ENCODE results near the gene ALPL.

Gene ALPL

DNA sequence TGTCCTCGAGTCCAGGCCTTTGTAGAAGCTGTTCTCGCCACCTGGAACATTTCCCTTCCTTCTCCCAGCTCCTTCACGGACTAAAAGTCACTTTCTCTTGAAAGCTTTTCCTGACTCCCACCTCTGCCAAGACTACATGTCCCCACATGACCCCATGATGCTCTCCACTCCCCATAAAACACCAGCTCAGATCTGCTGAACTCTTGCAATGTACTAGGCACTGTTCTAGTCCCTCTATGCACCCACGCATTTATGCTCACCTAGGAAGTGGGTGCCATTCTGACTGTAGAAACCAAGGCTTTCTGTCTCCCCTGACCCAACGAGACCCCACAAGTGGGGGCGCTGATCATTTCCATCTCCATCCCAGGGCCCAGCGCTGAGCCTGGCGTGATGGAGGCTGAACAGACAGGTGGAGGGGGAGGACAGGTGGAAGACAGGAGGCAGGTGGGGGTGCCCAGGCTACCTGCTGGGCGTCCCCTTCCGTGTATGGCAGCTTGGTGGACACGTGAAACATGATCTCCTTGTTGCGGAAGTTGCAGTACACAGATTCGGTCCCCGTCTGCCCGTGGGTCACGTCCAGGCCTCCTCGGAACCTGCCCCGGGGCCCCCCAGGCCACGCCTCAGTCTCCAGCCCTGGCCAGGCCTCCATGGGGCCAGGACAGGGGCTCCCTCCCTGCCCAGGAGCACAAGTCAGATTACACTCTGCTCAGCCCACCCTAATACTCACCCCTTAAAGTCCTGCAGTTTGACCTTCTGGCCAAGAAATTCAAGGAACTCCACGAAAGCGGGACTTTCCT lies 102.0 kb downstream of the ALPL start:
- H3K27me3 ChIP-seq (ENCODE audit: control insufficient read depth in 1 of 2, insufficient read depth in 2 of 2, low read length in 2 of 2), result no peaks in the 10 kb centered on the region
- no peaks in the 10 kb centered on the region for H3K36me3 ChIP-seq (ENCODE audit: control insufficient read depth in 2 of 2, insufficient read depth in 2 of 2, low read length in 2 of 2)
- H3K27ac ChIP-seq (ENCODE audit: low read length), result no peak overlapping the region

DNA sequence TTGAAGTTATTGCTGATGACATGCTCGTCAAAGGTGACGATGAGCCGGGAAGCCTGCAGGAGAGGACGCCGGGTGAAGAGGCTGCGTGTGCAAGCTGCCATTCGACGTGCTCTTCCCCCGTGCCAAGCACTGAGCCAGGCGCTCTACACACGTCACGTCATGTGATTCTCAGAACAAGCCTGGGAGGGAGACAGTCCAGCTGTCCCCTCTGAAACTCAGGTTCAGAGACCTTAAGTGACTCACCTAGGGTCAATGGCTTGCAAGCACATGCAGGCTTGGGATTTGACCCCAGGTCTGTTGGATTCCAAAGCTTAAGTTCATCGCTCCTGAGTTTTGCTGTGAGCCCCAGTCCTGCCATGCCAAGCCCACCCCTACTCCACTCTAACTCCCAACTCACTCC lies 102.8 kb downstream of the ALPL start:
- H3K36me3 ChIP-seq (ENCODE audit: control insufficient read depth in 2 of 2, insufficient read depth in 2 of 2, low read length in 2 of 2), result no peaks in the 10 kb centered on the region
- H3K27ac ChIP-seq (ENCODE audit: low read length), result no peak overlapping the region
- H3K27me3 ChIP-seq (ENCODE audit: control insufficient read depth in 1 of 2, insufficient read depth in 2 of 2, low read length in 2 of 2), result no peaks in the 10 kb centered on the region
- H3K4me1 ChIP-seq (ENCODE audit: control insufficient read depth, insufficient read depth, low read length), result peaks cover 2% of the 10 kb centered on the region
- H3K4me3 ChIP-seq (ENCODE audit: low read length in 2 of 2), result no peak overlapping the region
- H3K9ac ChIP-seq (ENCODE audit: low read length in 2 of 2), result no peak overlapping the region
- H3K9me3 ChIP-seq (ENCODE audit: control insufficient read depth in 2 of 2, low read length in 2 of 2), result no peaks in the 10 kb centered on the region

More for the DNA sequence above, 102.0 kb downstream of the ALPL start:
- Histone ChIP-seq H3K4me1 (ENCODE audit: control insufficient read depth, insufficient read depth, low read length) (peaks cover 2% of the 10 kb centered on the region), H3K9ac (ENCODE audit: low read length in 2 of 2) (no peak overlapping the region), H3K9me3 (ENCODE audit: control insufficient read depth in 2 of 2, low read length in 2 of 2) (no peaks in the 10 kb centered on the region), H3K4me3 (ENCODE audit: low read length in 2 of 2) (no peak overlapping the region)

DNA sequence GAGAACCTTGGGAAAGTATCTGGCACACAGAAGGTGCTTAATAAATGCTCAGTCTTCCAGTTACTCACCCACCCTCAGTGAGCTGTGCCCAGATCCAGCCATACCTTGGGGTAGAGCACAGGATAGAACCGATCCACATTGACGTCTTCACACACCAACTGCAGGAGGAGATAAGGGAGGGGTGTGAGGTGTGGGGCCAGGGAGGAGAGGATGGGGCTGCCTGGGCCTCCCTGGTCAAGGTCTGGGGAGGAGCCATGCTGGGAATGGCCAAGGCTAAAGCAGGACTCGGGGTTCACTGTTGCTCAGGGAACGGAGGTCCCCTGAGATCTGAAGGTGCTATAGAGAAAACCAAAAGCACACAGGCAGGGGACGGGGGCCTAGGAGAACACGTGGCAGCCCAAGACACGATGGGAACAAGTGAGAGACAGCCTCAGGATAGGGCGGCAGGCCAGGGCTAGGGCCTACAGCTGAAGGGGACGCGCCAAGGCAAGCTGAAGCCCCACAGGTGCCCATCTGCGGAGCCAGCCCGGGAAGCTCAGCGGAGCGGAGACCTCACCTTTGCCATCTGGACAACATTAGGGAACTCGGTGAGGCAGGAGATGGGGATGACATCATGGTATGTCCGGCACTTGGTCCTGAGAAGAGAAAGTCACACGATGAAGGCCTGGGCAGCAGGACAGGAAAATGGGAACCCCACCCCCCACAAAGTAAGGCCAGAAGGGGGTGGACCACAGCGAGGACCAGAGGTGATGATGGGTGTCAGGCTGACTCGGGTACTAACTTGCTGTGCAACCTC lies 104.0 kb downstream of the ALPL start:
- H3K9me3 ChIP-seq (ENCODE audit: control insufficient read depth in 2 of 2, low read length in 2 of 2), result no peaks in the 10 kb centered on the region
- H3K27ac ChIP-seq (ENCODE audit: low read length), result no peak overlapping the region
- no peaks in the 10 kb centered on the region for H3K36me3 ChIP-seq (ENCODE audit: control insufficient read depth in 2 of 2, insufficient read depth in 2 of 2, low read length in 2 of 2)
- H3K4me1 ChIP-seq (ENCODE audit: control insufficient read depth, insufficient read depth, low read length), result no peaks in the 10 kb centered on the region
- H3K27me3 ChIP-seq (ENCODE audit: control insufficient read depth in 1 of 2, insufficient read depth in 2 of 2, low read length in 2 of 2), result no peaks in the 10 kb centered on the region
- H3K4me3 ChIP-seq (ENCODE audit: low read length in 2 of 2), result no peak overlapping the region
- no peak overlapping the region for H3K9ac ChIP-seq (ENCODE audit: low read length in 2 of 2)

DNA sequence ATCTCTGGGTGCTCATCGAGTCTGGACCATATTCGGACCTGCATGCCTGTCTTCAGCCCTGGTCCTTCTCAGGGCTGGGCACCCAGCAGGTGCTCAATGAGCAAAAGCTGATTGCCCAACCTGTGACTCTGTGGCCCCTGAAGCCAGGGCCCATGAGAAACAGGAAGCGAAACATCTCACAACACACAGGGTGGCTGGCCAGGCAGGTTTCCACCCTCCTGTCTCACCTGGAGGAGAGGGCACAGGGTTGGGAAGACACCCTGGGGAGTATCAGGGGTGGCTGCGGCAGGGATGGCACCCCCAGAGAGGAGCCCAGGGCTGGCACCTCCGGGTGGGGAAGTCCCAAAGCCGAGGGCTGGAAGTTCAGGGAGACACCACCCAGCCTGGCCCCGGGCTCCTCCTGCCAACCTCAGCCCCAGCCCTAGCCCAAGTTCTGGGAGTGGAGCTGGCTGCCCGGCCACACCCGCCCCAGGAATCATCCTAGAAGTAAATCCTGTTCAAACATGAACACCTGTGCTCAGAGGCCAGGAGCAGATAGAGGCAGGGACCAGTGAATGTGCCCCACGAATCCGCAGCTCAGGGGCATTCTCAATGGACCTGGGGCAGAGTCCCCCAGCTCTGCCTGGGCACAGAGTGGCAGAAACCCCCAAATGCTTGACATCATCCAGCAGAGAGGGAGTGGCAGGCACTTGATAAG lies 105.3 kb downstream of the ALPL start:
- Histone ChIP-seq H3K27me3 (ENCODE audit: control insufficient read depth in 1 of 2, insufficient read depth in 2 of 2, low read length in 2 of 2) (no peaks in the 10 kb centered on the region), H3K9ac (ENCODE audit: low read length in 2 of 2) (no peak overlapping the region), H3K4me1 (ENCODE audit: control insufficient read depth, insufficient read depth, low read length) (no peaks in the 10 kb centered on the region), H3K36me3 (ENCODE audit: control insufficient read depth in 2 of 2, insufficient read depth in 2 of 2, low read length in 2 of 2) (no peaks in the 10 kb centered on the region), H3K9me3 (ENCODE audit: control insufficient read depth in 2 of 2, low read length in 2 of 2) (no peaks in the 10 kb centered on the region), H3K27ac (ENCODE audit: low read length) (no peak overlapping the region), H3K4me3 (ENCODE audit: low read length in 2 of 2) (no peak overlapping the region)

DNA sequence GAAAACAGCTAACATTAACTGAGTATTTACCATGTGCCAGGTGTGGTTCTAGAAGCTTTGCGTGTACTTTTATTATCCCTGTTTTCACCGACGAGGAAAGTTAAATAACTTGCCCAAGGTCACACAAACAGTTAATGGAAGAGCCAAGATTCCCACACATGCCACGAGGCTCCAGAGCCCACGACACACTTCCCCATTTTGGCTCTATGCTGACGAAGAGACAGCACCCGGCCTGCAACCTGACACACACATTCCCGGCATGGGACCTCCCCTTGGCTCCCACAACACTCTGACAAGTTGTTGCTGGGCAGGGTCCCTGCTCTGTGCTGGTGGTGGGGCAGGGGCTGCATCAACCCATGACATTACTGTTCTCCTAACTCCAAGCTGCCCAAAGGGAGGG lies 107.1 kb downstream of the ALPL start:
- Histone ChIP-seq H3K27ac (ENCODE audit: low read length) (no peak overlapping the region), H3K9me3 (ENCODE audit: control insufficient read depth in 2 of 2, low read length in 2 of 2) (no peaks in the 10 kb centered on the region), H3K4me3 (ENCODE audit: low read length in 2 of 2) (no peak overlapping the region), H3K4me1 (ENCODE audit: control insufficient read depth, insufficient read depth, low read length) (no peaks in the 10 kb centered on the region), H3K9ac (ENCODE audit: low read length in 2 of 2) (no peak overlapping the region), H3K27me3 (ENCODE audit: control insufficient read depth in 1 of 2, insufficient read depth in 2 of 2, low read length in 2 of 2) (peaks cover 0 to 3% of the 10 kb centered on the region in 2 donors), H3K36me3 (ENCODE audit: control insufficient read depth in 2 of 2, insufficient read depth in 2 of 2, low read length in 2 of 2) (no peaks in the 10 kb centered on the region)

DNA sequence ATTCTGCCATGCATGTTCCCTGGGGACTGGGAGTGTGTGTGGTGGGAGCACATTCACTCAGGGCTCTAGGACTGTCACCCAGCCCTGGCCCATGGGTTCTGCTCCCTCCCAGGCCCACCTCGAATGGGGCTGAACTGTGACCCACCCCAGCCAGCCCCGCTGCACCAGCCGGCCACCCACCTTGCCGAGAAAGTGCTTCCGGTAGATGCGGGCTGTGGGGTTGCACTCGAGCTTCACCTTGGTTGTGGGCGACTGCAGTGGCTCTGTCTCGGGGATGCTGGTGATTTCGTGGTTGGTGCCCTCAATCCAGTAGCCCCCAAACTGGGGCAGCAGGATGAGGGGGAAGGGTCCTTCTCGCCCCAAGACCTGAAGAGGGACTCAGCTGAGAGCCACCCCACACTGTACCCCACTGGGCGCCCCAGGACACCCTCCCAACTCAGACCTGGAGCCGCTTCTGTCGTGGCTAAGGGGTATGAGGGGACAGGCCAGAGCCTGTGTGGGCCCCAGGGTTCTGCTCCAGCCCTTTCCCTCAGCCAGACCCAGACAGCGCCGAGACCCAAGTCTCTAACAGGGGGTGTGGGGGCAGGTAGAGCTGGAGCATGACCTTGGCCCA lies 108.0 kb downstream of the ALPL start:
- Histone ChIP-seq H3K36me3 (ENCODE audit: control insufficient read depth in 2 of 2, insufficient read depth in 2 of 2, low read length in 2 of 2) (no peaks in the 10 kb centered on the region), H3K27ac (ENCODE audit: low read length) (no peak overlapping the region), H3K4me1 (ENCODE audit: control insufficient read depth, insufficient read depth, low read length) (no peaks in the 10 kb centered on the region), H3K9ac (ENCODE audit: low read length in 2 of 2) (no peak overlapping the region), H3K9me3 (ENCODE audit: control insufficient read depth in 2 of 2, low read length in 2 of 2) (no peaks in the 10 kb centered on the region), H3K27me3 (ENCODE audit: control insufficient read depth in 1 of 2, insufficient read depth in 2 of 2, low read length in 2 of 2) (peaks cover 0 to 8% of the 10 kb centered on the region in 2 donors), H3K4me3 (ENCODE audit: low read length in 2 of 2) (no peak overlapping the region)

DNA sequence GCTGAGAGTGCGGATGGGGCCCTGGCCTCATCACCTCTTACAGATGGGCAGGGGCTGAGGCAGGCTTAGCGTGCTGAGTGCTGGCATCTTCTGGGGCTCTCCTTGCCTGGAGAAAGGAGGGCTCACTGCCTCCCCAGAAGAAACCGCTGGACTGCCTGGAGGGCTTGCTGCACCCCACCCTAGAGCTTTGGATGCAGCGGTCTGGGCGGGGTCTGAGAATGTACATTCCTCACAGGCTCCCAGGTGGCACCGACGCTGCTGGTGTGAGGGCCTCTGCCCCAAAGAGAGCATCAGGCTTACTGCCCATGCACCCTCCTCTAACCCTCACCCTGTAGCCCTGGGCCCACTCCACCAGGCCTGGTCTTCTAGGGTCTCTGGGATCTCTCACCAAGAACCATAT lies 108.8 kb downstream of the ALPL start:
- no peaks in the 10 kb centered on the region for H3K4me1 ChIP-seq (ENCODE audit: control insufficient read depth, insufficient read depth, low read length)
- H3K36me3 ChIP-seq (ENCODE audit: control insufficient read depth in 2 of 2, insufficient read depth in 2 of 2, low read length in 2 of 2), result no peaks in the 10 kb centered on the region
- H3K9me3 ChIP-seq (ENCODE audit: control insufficient read depth in 2 of 2, low read length in 2 of 2), result no peaks in the 10 kb centered on the region
- no peak overlapping the region for H3K9ac ChIP-seq (ENCODE audit: low read length in 2 of 2)
- no peak overlapping the region for H3K4me3 ChIP-seq (ENCODE audit: low read length in 2 of 2)
- peaks cover 5 to 13% of the 10 kb centered on the region in 2 donors for H3K27me3 ChIP-seq (ENCODE audit: control insufficient read depth in 1 of 2, insufficient read depth in 2 of 2, low read length in 2 of 2)
- H3K27ac ChIP-seq (ENCODE audit: low read length), result no peak overlapping the region

DNA sequence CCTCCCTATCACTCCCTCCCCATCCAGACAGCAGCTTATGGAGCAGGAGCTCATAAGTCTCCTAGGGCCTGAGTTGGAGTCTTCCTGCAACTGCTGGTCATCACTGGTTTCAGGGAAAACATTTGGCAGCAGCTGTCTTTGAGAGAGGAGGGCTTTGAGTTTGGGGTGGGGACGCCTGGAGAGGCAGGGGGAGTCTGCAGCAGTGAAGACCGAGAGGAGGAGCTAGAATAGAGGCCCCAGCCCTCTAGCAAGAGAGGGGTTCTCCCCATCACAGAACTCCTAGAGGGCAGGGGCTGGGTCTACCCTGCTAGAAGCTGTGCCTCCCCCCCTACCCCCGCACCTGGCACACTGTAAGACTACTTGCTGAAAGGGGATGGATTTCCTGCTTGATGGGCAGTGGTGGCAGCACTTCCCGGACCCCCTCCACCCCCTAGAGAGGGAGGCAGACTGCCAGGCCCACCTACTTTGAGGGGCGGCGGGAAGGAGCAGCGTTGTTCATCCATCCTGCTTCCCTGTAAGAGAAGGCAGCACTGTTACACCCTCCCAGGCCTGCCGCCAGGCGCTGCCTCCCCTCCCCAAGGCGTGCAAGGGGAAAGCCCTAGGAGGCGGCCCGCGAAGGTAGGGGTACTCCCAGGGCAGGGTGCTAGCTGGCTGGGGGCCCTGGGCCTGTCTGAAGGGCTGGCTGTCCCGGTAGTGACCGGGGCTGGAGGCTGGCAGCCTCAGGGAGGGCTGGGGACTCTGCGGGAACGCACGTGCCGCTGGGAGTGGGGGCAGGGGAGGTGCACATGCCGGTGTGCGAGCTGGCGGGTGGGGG lies 109.5 kb downstream of the ALPL start:
- no peaks in the 10 kb centered on the region for H3K9me3 ChIP-seq (ENCODE audit: control insufficient read depth in 2 of 2, low read length in 2 of 2)
- H3K4me3 ChIP-seq (ENCODE audit: low read length in 2 of 2), result no peak overlapping the region
- peaks cover 13 to 20% of the 10 kb centered on the region in 2 donors for H3K27me3 ChIP-seq (ENCODE audit: control insufficient read depth in 1 of 2, insufficient read depth in 2 of 2, low read length in 2 of 2)
- no peaks in the 10 kb centered on the region for H3K4me1 ChIP-seq (ENCODE audit: control insufficient read depth, insufficient read depth, low read length)
- no peak overlapping the region for H3K9ac ChIP-seq (ENCODE audit: low read length in 2 of 2)
- H3K27ac ChIP-seq (ENCODE audit: low read length), result no peak overlapping the region
- H3K36me3 ChIP-seq (ENCODE audit: control insufficient read depth in 2 of 2, insufficient read depth in 2 of 2, low read length in 2 of 2), result no peaks in the 10 kb centered on the region

DNA sequence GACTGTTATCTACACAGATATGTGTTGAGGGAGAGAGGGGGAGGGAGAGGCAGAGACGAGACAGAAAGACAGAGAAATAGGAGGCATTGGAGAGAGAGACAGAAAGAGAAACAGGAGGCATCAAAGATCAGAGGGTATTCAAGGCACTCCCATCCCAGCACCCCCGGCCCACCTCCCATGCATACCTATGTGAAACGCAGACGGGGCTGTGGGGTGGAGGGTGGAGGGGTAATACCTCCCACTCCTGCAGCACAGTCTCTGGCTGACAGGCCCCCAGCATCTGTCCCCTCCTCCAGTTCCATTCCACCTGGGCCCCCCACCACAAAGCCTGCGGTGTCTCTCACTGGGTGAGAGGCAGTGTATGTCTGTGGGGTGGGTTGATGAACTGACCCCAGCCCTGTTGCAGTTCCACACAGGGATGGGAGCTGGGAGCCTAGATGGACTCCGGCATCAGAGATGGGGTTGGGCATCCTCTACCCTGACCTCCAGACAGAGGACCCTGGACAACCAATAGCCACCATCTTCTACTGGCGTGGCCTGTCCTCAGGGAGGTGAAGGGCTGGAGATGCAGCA lies 110.2 kb downstream of the ALPL start:
- no peak overlapping the region for H3K4me3 ChIP-seq (ENCODE audit: low read length in 2 of 2)
- H3K4me1 ChIP-seq (ENCODE audit: control insufficient read depth, insufficient read depth, low read length), result no peaks in the 10 kb centered on the region
- H3K36me3 ChIP-seq (ENCODE audit: control insufficient read depth in 2 of 2, insufficient read depth in 2 of 2, low read length in 2 of 2), result no peaks in the 10 kb centered on the region
- peaks cover 19 to 26% of the 10 kb centered on the region in 2 donors for H3K27me3 ChIP-seq (ENCODE audit: control insufficient read depth in 1 of 2, insufficient read depth in 2 of 2, low read length in 2 of 2)
- no peak overlapping the region for H3K9ac ChIP-seq (ENCODE audit: low read length in 2 of 2)
- H3K9me3 ChIP-seq (ENCODE audit: control insufficient read depth in 2 of 2, low read length in 2 of 2), result no peaks in the 10 kb centered on the region
- H3K27ac ChIP-seq (ENCODE audit: low read length), result no peak overlapping the region

Measured in stomach smooth muscle (tissue), 2 donors.